Progenitor cell of endocrine pancreas (in vitro differentiated cells): ENCODE data around the gene EEF2KMT. TPM values are rescaled to one million over a fixed set of nuclear protein-coding genes. Genes with fewer than 3 reads are reported as not detected.
"Not testable (repeated sequence)": the region's sequence is repeated elsewhere in the genome, so short reads cannot be mapped to it uniquely, and the experiment has no call there.

Experiments used
- DNase-seq: peaks from one replicate; pipeline ENCODE4 v3.0.0; 2021; ENCODE audit warnings: low spot score; ENCODE audit not compliant: unreplicated experiment
- H3K27ac Mint-ChIP-seq: 2 replicates; pipeline ENCODE4 v1.8.0; 2021; ENCODE audit warnings: mild to moderate bottlenecking, moderate library complexity, mixed read lengths
- H3K27me3 Mint-ChIP-seq: 2 replicates; pipeline ENCODE4 v1.8.0; 2021; ENCODE audit warnings: mixed read lengths
- H3K36me3 Mint-ChIP-seq: 2 replicates; pipeline ENCODE4 v1.8.0; 2022; ENCODE audit warnings: mixed read lengths; ENCODE audit not compliant: insufficient read depth
- H3K4me1 Mint-ChIP-seq: 2 replicates; pipeline ENCODE4 v1.8.0; 2021; ENCODE audit warnings: low read depth, mixed read lengths
- H3K4me3 Mint-ChIP-seq: 2 replicates; pipeline ENCODE4 v1.8.0; 2021; ENCODE audit warnings: low read depth, mild to moderate bottlenecking, moderate library complexity, mixed read lengths
- H3K9me3 Mint-ChIP-seq: 2 replicates; pipeline ENCODE4 v1.8.0; 2021; ENCODE audit warnings: low read depth, mixed read lengths
- CTCF ChIP-seq: fragments of 200-600 bp; sonication (generic); IDR thresholded peaks from one replicate; pipeline ENCODE4 v1.5.0; 2021; ENCODE audit warnings: antibody characterized with exemption, mild to moderate bottlenecking; ENCODE audit not compliant: unreplicated experiment
- total RNA-seq: library from RNA; stranded (reverse); gene quantifications from 2 replicates; pipeline ENCODE4 v1.2.1, GENCODE V29; 2021

EEF2KMT gene
- total RNA-seq, 1 donor from 2014 or later = 11.2 TPM

- Mint-ChIP-seq H3K4me3 (no peak overlapping the region), H3K27me3 (no peaks in the 10 kb centered on the region), H3K27ac (no peak overlapping the region), H3K4me1 (no peaks in the 10 kb centered on the region), H3K36me3 (no peaks in the 10 kb centered on the region), H3K9me3 (peaks cover 7% of the 10 kb centered on the region)
- no peak for TF ChIP-seq CTCF
- no peak for DNase-seq
Observed at GRCh38 chr16:5054876-5055865, 42.4 kb downstream of the EEF2KMT start.

- H3K4me1 Mint-ChIP-seq = peaks cover 3% of the 10 kb centered on the region
- H3K27ac Mint-ChIP-seq = no peak overlapping the region
- peaks cover 7% of the 10 kb centered on the region for H3K9me3 Mint-ChIP-seq
- peaks cover 1% of the 10 kb centered on the region for H3K36me3 Mint-ChIP-seq
- H3K27me3 Mint-ChIP-seq = no peaks in the 10 kb centered on the region
- H3K4me3 Mint-ChIP-seq = no peak overlapping the region
- no peak for DNase-seq
- TF ChIP-seq CTCF = no peak
Observed at GRCh38 chr16:5046914-5047313, 50.7 kb downstream of the EEF2KMT start.

GRCh38 chr16:5045499-5046115 is 52.0 kb downstream of the EEF2KMT start:
- Mint-ChIP-seq H3K27me3 (no peaks in the 10 kb centered on the region), H3K4me3 (no peak overlapping the region), H3K27ac (no peak overlapping the region), H3K9me3 (peaks cover 2% of the 10 kb centered on the region), H3K4me1 (peaks cover 7% of the 10 kb centered on the region), H3K36me3 (peaks cover 1% of the 10 kb centered on the region)
- TF ChIP-seq CTCF = no peak
- no peak for DNase-seq

GRCh38 chr16:5044581-5044980 is 53.0 kb downstream of the EEF2KMT start:
- H3K4me3 Mint-ChIP-seq, H3K27me3 Mint-ChIP-seq, H3K4me1 Mint-ChIP-seq, H3K27ac Mint-ChIP-seq, DNase-seq, H3K36me3 Mint-ChIP-seq, H3K9me3 Mint-ChIP-seq: not testable (repeated sequence)

- TF ChIP-seq CTCF = no peak
- DNase-seq = no peak
- H3K36me3 Mint-ChIP-seq = peaks cover 1% of the 10 kb centered on the region
- no peaks in the 10 kb centered on the region for H3K9me3 Mint-ChIP-seq
- no peak overlapping the region for H3K4me3 Mint-ChIP-seq
- peaks cover 7% of the 10 kb centered on the region for H3K4me1 Mint-ChIP-seq
- no peak overlapping the region for H3K27ac Mint-ChIP-seq
- no peaks in the 10 kb centered on the region for H3K27me3 Mint-ChIP-seq
Observed at GRCh38 chr16:5044011-5044540, 53.5 kb downstream of the EEF2KMT start.
